Astrocyte (in vitro differentiated cells and primary cell): ENCODE measurements around the gene SLC39A10.

Source experiments
- EZH2 ChIP-seq: IDR thresholded peaks from 2 replicates; pipeline ENCODE4 v1.6.1; 2012; ENCODE audit warnings: mild to moderate bottlenecking, low read length, inconsistent platforms; ENCODE audit not compliant: insufficient read depth
- TF ChIP-seq, protein P1 (sequence below): IDR thresholded peaks from 2 replicates; pipeline ENCODE4 v1.5.1; 2011; ENCODE audit warnings: low read depth, mild to moderate bottlenecking, inconsistent platforms, low read length, moderate library complexity; ENCODE audit not compliant: insufficient read depth

DNA sequence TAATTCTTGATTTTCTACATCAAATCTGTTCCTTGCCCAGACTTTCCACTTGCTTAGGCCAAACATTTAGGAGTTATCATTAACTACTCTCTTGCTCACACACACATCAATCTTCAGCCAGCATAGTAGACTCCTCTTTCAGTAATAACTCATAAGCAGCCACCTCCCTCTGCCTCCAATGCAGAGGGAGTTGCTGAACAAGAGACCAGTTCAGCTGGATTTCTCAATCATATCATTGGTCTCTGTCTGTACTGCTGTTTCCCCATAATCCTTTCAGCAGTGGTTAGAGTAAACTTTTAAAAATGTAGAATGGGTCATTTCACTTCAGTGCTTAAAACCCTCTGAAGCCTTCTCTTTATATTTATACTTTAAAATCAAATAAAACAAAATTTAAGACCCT is 112.9 kb downstream of the SLC39A10 start:
- TF ChIP-seq EZH2, result no peak
- TF ChIP-seq, protein P1, sequence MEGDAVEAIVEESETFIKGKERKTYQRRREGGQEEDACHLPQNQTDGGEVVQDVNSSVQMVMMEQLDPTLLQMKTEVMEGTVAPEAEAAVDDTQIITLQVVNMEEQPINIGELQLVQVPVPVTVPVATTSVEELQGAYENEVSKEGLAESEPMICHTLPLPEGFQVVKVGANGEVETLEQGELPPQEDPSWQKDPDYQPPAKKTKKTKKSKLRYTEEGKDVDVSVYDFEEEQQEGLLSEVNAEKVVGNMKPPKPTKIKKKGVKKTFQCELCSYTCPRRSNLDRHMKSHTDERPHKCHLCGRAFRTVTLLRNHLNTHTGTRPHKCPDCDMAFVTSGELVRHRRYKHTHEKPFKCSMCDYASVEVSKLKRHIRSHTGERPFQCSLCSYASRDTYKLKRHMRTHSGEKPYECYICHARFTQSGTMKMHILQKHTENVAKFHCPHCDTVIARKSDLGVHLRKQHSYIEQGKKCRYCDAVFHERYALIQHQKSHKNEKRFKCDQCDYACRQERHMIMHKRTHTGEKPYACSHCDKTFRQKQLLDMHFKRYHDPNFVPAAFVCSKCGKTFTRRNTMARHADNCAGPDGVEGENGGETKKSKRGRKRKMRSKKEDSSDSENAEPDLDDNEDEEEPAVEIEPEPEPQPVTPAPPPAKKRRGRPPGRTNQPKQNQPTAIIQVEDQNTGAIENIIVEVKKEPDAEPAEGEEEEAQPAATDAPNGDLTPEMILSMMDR, result no peak
